Measurements from ENCODE around the gene OBP2A.
"Not testable (repeated sequence)": the region's sequence is repeated elsewhere in the genome, so short reads cannot be mapped to it uniquely, and the experiment has no call there.

DNA sequence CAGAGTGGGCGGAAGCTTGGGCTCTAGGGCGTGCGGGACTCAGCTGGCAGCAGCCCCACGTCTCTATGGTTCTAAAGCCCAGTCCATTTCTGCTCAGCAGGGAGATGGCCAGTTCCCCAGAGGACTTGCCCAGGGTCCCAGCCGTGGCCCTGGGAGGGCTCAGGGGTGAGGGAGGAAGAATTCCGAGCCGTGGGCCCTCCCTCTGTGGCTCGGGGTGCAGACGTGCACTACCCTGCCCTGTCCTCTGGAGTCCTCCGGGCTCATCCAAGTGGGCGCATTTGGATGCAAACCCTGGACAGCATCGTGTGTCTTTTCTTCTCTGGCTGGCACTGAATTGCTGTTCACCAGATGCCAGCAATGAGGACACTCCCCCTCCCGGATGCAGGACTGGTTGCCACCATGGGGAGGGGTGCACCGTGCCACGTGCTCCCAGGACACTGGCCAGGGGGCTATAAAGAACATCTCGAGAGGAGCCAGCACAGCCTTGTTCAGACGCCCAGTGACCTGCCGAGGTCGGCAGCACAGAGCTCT lies at the start of gene OBP2A:
- not testable (repeated sequence) for TF ChIP-seq SIN3A (IDR thresholded peaks at IDR 0.05; ENCODE audit: low read depth); JUND (IDR thresholded peaks at IDR 0.05); EZH2phosphoT487 (IDR thresholded peaks at IDR 0.05; ENCODE audit: borderline replicate concordance); YY1 (IDR thresholded peaks at IDR 0.05; ENCODE audit: extremely low read depth, insufficient replicate concordance, low read depth, low read length); POLR2AphosphoS5 (IDR thresholded peaks at IDR 0.05; ENCODE audit: low read depth, low read length); RAD21 (IDR thresholded peaks at IDR 0.05; ENCODE audit: low read depth)
- TF ChIP-seq, protein P1, sequence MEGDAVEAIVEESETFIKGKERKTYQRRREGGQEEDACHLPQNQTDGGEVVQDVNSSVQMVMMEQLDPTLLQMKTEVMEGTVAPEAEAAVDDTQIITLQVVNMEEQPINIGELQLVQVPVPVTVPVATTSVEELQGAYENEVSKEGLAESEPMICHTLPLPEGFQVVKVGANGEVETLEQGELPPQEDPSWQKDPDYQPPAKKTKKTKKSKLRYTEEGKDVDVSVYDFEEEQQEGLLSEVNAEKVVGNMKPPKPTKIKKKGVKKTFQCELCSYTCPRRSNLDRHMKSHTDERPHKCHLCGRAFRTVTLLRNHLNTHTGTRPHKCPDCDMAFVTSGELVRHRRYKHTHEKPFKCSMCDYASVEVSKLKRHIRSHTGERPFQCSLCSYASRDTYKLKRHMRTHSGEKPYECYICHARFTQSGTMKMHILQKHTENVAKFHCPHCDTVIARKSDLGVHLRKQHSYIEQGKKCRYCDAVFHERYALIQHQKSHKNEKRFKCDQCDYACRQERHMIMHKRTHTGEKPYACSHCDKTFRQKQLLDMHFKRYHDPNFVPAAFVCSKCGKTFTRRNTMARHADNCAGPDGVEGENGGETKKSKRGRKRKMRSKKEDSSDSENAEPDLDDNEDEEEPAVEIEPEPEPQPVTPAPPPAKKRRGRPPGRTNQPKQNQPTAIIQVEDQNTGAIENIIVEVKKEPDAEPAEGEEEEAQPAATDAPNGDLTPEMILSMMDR (IDR thresholded peaks at IDR 0.05 in 2 of 3, conservative IDR thresholded peaks at IDR 0.05 in 1 of 3; ENCODE audit: borderline replicate concordance in 1 of 3, insufficient read depth in 1 of 3, low read depth in 2 of 3, low read length in 2 of 3), result not testable (repeated sequence)
- TF ChIP-seq, protein P2, sequence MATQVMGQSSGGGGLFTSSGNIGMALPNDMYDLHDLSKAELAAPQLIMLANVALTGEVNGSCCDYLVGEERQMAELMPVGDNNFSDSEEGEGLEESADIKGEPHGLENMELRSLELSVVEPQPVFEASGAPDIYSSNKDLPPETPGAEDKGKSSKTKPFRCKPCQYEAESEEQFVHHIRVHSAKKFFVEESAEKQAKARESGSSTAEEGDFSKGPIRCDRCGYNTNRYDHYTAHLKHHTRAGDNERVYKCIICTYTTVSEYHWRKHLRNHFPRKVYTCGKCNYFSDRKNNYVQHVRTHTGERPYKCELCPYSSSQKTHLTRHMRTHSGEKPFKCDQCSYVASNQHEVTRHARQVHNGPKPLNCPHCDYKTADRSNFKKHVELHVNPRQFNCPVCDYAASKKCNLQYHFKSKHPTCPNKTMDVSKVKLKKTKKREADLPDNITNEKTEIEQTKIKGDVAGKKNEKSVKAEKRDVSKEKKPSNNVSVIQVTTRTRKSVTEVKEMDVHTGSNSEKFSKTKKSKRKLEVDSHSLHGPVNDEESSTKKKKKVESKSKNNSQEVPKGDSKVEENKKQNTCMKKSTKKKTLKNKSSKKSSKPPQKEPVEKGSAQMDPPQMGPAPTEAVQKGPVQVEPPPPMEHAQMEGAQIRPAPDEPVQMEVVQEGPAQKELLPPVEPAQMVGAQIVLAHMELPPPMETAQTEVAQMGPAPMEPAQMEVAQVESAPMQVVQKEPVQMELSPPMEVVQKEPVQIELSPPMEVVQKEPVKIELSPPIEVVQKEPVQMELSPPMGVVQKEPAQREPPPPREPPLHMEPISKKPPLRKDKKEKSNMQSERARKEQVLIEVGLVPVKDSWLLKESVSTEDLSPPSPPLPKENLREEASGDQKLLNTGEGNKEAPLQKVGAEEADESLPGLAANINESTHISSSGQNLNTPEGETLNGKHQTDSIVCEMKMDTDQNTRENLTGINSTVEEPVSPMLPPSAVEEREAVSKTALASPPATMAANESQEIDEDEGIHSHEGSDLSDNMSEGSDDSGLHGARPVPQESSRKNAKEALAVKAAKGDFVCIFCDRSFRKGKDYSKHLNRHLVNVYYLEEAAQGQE (IDR thresholded peaks at IDR 0.05; ENCODE audit: low read depth), result not testable (repeated sequence)
